SK-N-DZ (cell line): ENCODE results near the gene PRRT3.
A peak's percentile ranks its signal among the peaks of the same experiment; 100 is the strongest.
"Not testable (repeated sequence)": the region's sequence is repeated elsewhere in the genome, so short reads cannot be mapped to it uniquely, and the experiment has no call there.

Source experiments
- DNase-seq: peaks from one replicate; pipeline ENCODE4 v3.0.0-alpha.2; 2015; ENCODE audit warnings: low spot score

PRRT3 gene

DNA sequence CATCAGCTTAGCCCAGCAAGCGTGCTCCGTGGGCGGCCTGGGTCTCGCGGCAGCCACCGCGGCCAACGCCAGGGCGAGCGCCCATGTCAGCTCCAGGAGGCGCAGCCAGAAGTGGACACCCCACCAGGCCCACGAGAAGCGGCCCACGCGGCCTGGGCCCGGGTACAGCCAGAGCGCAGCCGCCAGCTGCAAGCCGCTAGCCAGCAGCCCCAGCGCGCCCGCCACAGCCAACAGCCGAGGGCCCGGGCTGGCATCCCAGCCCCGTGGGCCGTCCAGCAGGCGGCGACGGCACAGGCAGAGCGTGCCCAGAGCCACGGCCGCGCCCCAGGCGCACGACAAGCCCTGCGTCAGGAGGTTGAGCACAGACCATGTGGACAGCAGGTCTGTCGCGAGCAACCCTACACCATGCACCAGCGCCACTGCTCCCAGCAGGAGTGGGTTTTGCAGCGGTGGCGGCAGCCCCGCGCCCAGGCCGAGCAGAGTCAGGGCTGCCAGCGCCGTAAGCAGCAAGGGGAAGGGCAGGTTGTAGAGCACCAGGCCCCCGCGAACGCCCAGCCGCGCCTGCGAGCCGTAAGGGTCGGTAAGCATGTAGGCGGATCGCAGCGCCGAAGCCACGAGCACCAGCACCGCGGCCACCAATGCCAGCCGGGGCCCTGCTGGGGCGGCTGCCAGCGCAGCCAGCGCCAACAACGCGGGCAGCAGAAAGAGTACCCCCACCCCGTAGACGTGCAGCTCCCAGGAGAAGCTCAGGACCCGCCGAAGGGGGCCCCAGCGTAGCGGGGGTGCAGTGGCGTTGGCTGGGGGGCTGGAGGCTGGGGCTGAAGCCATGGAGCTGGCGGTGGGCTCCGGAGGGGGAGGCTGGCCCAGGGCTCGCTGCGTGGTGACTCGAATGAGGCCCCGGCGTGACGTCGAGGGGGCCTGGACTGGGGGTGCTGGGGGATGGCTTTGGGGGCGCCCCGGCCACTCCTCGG, 4.9 kb downstream of the PRRT3 start:
- DNase-seq: no peak

DNA sequence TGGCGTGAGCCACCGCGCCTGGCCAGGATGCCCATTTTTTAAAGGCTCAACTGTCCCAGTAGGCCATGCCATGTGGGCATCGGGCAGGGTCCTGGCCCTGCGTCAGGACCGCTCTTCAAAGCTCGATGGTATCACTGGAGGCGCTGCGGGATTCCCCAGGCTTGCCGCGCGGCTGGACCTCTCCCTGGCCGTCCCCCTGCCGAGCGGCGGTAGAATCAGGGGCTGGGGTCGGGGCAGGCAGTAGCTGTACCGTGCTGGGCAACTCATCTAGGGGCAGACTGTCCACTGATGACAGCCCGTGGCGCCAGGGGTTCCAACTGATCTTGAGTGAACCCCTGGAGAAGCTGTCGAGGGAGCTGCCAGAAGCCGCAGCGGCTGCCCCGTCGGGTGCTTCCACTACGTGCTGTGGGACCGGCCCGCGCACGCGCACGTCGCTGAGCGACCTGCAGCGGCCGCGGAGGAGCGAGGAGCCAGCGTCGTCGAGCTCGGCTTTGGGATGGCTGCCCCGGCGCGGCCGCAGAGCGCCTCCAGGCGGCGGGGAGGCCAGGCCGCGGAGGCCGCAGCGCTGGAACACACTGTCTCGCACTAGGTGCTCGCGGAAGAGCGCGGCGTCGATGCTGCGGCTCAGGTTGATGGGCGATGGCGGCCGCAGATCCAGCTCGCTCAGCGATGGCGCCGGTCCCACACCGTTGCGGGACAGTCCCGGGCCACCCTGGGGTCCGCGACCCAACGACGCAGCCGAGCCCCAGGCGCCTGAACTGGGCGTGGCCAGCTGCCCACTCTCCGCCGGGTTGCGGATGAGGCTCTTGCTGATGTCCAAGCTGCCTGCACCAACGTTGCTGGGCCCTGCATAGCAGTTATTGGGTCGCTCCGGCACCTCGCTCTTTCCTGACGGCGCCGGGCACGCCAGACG, 5.8 kb downstream of the PRRT3 start:
- no peak for DNase-seq

DNA sequence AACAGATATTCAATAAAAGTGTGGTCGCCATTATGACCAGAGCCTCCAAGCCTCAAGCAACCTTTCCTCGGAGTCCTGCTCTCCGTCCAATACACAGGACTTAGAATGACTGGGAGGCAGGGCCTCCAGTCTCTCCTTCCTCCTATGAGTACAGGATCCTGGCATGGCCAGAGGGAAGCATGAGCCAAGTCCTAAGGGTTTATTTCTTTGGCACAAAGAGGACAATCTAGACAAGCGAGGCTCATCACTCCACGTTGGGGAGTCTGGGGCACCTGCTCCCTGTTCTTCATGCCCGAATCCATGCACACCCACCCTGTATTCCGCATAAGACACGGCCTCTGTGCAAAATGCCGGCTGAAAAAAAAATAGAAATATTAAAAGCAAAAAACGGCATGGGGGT, 6.8 kb downstream of the PRRT3 start:
- no peak for DNase-seq

DNA sequence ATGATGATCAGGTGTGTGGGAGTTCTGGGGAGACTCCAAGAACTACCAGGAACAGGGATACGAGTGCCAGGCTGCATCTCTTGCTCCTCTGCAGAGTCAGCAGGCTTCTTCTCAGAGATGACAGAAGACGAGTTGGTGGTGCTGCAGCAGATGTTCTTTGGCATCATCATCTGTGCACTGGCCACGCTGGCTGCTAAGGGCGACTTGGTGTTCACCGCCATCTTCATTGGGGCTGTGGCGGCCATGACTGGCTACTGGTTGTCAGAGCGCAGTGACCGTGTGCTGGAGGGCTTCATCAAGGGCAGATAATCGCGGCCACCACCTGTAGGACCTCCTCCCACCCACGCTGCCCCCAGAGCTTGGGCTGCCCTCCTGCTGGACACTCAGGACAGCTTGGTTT, 7.9 kb downstream of the PRRT3 start:
- DNase-seq: no peak

DNA sequence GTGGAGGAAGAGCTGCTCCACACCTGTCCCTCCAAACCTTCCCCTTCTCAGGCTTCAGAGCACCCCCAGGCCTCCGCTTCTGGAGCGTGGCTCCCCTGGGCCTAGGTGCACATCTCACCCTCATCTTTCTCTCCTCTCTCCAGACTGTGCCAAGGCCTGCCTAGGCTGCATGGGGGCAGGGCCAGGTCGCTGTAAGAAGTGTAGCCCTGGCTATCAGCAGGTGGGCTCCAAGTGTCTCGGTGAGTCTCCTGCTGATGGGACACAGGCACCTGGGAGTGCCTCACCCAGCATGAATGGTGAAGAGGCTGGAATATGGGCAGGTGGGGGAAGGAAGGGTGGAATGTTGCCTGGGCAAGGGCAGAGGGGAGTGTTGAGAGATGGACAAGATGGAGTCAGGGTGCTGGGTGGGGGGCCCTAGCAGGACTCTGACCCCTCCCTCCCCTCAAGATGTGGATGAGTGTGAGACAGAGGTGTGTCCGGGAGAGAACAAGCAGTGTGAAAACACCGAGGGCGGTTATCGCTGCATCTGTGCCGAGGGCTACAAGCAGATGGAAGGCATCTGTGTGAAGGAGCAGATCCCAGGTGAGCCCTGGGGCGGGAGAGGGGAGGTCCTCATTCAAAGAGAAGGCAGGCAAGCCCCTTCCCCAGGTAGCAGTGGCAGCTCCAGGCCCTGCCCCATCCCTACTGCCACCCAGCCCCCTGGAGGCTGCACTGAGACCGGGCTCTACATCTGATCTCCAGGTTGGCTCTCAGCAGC, 9.1 kb downstream of the PRRT3 start:
- no peak for DNase-seq

DNA sequence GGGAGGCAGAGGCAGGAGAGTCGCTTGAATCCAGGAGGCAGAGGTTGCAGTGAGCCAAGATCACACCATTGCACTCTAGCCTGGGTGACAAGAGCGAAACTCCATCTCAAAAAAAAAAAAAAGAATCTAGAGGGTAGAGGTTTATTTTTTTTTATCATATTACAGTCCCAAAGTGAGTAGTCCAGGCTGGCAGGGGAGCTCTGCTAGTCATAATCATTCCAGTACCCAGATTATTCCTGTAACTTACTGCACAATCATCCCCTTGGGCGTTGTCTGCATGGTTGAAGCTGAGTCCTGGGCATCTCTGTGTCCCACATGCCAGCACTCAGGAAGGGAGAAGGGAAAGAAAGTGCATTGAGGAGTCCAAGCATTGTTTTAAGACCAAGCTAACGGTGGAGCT, 10.0 kb downstream of the PRRT3 start:
- DNase-seq: no peak

DNA sequence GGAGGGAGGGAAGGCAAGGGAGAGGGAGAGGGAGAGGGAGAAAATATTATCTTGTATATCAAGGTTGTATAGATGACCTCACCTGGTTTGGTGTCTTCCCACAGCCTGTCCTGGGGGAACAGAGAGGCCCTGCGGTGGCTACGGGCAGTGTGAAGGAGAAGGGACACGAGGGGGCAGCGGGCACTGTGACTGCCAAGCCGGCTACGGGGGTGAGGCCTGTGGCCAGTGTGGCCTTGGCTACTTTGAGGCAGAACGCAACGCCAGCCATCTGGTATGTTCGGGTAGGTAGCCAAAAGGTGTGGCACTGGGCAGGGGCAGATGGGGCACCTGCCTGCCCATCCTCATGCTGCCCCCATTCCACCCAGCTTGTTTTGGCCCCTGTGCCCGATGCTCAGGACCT, 11.5 kb downstream of the PRRT3 start:
- no peak for DNase-seq

DNA sequence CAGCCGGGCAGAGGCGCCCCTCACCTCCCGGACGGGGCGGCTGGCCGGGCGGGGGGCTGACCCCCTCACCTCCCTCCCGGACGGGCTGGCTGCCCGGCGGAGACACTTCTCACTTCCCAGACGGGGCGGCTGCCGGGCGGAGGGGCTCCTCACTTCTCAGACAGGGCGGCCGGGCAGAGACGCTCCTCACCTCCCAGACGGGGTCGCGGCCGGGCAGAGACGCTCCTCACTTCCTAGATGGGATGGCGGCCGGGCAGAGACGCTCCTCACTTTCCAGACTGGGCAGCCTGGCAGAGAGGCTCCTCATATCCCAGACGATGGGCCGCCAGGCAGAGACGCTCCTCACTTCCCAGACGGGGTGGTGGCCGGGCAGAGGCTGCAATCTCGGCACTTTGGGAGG, 12.3 kb downstream of the PRRT3 start:
- DNase-seq: not testable (repeated sequence)

DNA sequence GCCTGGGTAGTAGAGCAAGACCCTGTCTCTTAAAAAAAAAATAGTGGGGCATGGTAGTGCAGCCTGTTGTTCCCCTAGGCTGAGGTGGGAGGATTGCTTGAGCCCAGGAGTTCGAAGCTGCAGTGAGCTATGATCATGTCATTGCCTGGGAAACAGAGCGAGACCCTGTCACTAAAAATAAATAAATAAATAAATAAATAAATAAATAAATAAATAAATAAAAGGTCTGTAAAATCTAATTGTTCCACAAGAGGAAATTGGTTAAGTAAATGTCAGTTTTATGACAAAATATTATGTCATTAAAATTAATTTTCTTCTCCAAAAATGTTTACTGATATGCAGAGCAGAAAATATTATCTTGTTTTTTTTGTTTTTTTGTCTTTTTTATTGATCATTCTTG, 13.2 kb downstream of the PRRT3 start:
- no peak for DNase-seq

DNA sequence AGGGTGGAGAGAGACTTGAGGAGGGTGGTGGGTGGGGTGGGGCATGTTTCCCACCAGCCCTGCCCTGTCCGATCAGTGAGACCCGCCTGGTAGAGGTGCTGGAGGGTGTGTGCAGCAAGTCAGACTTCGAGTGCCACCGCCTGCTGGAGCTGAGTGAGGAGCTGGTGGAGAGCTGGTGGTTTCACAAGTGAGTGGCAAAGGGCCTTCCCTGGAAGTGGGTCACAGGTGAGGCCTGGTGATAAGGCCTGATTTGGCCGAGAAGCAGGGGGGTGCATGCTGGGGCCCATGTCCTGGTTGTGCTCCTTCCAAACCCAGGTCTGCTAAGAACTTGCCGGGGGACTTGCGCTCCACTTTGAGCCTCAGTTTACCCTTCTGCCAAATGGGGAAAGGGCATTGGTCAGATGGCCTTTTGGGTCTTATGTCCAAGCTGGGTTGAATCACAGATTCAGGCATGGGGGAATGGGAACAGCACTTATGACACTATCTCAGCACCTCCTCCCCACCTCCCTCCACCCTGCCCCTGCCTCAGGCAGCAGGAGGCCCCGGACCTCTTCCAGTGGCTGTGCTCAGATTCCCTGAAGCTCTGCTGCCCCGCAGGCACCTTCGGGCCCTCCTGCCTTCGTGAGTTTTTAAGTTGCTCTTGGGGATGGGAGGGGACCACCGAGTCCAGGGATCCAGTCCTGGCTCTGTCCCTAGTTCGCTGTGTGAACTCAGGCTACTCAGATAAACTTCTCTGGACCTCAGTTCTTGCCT, 14.5 kb downstream of the PRRT3 start:
- no peak for DNase-seq

DNA sequence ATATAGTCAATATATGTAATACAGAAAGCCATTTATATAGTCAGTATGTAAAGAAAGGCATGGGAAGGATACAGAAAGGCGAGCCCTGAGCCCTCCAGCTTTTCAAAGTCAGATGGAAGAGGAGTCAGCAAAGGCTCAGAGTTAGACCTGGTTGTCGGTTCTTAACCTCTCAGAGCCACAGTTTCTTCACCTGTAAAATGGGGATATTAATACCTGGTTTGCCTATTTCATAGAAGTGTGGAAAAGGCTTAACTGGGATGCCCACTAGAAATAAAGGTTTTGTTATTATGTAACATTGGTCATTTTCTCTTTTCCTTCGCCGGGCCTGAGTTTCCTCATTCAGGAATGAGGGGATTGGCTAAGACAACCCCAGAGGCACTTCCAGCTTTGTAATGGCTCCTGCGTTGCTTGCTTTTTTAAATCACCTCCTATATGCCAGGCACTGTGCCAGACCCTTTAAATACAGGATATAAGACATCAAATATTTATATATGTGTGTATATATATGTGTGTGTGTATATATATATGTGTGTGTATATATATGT, 16.2 kb downstream of the PRRT3 start:
- no peak for DNase-seq

DNA sequence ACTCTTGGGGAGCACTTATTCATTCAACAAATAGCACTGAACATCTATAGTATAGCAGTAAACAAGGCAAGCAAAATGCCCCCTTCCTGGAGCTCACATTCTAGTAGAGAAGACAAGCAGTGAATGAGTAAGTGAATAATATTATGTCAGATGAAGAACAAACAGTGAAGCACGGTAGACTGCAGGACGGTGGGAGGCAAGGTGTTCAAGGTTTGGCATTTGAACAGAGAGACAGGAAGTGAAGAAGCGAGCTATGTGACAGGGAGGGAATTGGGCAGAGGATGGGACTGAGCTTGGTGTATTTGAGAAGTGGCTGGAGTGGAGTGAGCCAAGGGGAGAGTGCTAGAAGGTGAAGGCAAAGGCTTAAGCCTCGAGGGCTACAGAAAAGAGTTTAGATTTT, 17.2 kb downstream of the PRRT3 start:
- DNase-seq: no peak

DNA sequence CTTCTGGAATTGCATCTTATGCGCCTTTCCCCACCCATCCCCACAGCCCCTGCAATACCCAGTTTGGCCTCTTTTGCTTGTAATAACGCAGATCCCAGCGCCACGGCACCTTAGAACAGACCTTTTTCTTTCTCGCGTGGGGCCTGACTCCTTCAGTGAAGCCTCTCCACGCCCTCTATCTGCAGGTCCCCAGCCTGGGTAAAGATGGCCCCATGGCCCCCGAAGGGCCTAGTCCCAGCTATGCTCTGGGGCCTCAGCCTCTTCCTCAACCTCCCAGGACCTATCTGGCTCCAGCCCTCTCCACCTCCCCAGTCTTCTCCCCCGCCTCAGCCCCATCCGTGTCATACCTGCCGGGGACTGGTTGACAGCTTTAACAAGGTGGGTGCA, 18.0 kb downstream of the PRRT3 start:
- DNase-seq: no peak

DNA sequence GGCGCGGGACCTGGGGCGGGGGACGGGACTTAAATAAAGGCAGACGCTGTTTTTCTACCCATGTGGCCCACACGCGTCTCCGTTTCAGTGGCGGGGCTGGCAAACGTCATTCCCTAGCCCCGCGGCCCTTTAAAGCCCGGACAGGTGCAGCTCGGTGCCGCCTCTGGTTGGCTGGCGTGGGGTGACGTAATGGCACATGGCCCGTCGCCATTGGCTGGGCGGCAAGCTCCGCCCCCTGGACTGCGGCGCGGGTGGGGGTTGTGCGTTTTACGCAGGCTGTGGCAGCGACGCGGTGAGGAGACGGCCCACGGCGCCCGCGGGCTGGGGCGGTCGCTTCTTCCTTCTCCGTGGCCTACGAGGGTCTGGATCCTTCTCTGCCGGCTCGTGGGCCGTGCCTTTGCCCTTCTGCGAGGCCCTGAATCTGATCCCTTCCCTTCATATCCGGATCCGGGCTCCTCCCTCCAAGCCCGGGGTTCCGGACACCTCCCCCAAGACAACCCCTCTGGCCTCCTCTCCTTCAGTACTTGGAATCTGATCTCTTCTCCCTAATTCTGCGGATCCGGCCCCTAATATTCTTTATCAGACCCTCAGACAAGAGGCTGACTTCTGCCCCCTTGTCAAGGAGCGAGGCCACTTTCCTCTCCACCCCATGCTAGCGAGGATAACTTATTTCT, 18.5 kb downstream of the PRRT3 start, which contains the start of gene CRELD1:
Gene CRELD1, plus strand, starts transcription at position 274 of the 674 bp plus-strand sequence. CDS start 605 bp downstream, outside the sequence.
- DNase-seq: peak; percentile 99

DNA sequence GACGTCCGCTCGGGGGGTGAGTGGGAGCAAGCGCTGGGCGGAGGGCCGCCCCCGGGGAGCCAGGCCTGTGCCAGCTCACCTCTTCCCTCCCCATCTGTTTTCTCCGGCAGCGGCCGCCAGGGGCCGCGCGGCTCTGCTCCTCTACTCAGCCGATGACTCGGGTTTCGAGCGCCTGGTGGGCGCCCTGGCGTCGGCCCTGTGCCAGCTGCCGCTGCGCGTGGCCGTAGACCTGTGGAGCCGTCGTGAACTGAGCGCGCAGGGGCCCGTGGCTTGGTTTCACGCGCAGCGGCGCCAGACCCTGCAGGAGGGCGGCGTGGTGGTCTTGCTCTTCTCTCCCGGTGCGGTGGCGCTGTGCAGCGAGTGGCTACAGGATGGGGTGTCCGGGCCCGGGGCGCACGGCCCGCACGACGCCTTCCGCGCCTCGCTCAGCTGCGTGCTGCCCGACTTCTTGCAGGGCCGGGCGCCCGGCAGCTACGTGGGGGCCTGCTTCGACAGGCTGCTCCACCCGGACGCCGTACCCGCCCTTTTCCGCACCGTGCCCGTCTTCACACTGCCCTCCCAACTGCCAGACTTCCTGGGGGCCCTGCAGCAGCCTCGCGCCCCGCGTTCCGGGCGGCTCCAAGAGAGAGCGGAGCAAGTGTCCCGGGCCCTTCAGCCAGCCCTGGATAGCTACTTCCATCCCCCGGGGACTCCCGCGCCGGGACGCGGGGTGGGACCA, 19.2 kb downstream of the PRRT3 start:
- peak; percentile 89 for DNase-seq

DNA sequence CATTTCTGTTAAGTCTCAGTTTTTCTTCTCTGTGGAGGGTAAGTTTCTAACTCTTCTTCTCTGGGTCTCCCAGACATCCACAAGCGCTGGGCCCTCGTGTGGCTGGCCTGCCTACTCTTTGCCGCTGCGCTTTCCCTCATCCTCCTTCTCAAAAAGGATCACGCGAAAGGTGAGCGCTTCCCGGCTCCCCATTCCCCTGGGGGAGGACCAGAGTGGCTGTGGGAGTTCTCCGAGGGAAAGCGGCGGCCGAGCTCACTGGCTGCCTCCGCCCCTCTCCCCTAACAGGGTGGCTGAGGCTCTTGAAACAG, 19.7 kb downstream of the PRRT3 start:
- no peak for DNase-seq

DNA sequence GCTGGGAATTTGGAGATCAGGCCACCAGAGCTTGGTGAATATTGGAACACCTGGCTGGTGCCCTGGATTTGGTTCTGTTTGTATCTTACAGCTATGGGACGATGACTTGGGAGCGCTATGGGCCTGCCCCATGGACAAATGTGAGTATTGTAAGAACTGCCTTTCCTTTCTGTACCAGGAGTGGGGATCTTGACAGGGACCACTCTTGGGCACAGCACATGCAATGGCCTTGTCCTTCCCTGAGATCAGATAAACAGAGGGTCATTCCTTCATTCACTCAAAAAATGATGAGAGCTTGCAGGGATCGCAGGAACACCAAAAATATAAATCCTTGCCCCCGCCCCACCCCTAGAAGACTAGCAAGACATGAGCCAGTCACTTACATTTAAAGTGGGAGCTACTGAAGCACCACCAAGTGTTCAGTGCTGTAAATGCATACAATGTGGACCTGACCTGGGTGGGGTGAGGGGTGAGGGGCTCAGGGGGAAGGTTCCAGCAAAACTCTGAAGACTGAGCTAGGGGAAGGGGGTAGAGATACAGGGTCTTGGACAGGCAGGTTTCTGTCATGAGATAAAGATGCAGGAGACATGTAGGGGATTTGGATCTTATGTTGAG, 21.3 kb downstream of the PRRT3 start:
- no peak for DNase-seq

DNA sequence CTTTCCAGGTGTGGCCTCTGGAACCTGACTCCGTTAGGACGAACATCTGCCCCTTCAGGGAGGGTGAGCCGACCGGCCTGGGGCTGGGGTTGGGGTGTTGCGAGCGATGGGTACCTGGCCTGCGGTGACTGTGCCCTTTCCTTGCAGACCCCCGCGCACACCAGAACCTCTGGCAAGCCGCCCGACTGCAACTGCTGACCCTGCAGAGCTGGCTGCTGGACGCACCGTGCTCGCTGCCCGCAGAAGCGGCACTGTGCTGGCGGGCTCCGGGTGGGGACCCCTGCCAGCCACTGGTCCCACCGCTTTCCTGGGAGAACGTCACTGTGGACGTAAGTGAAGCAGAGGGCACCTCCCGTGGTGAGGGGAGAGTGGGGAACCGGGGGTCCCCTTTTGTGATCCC, 24.1 kb downstream of the PRRT3 start:
- no peak for DNase-seq
